Stimulated activated CD4-positive, alpha-beta T cell treated with anti-CD3 and anti-CD28 coated beads, TNF-alpha, amount 100 ng/mL, for 4 hours (primary cell): ENCODE measurements around the gene ZNF536.
"Not testable (repeated sequence)": the region's sequence is repeated elsewhere in the genome, so short reads cannot be mapped to it uniquely, and the experiment has no call there.

ENCODE experiments used
- DNase-seq, 3 experiments: peaks; one replicate each; pipeline ENCODE4 v3.0.0-alpha.2; 2020; ENCODE audit warnings: low read depth in 3 of 3

ZNF536 gene

DNA sequence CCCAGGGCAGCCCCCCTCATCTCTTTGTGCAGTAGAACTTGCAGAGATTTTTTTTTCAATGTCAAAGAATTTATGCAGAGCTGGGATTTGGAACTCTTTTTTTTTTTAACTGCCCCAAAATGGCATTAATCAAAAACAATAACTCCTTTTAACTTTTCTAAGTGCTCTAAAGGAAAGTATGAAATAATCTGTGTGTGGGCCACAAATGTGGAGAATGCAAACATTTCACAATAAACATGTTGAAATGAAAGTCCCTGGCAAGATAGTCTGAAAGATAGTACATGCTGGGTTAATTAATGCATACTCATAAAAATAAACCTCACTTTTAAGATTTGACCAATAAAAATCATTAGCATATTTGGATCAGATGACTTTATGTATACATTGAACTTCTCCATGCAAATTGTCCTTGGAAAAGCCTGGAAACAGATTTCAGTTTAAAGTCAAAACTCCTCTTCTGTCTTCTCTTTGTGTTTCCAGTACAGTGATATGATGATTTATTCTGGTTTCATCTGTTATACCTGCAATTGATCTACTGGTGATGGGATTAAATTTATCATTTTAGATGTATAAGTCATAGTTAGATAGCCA, 30.5 kb upstream of the ZNF536 start:
- DNase-seq, result no peak

DNA sequence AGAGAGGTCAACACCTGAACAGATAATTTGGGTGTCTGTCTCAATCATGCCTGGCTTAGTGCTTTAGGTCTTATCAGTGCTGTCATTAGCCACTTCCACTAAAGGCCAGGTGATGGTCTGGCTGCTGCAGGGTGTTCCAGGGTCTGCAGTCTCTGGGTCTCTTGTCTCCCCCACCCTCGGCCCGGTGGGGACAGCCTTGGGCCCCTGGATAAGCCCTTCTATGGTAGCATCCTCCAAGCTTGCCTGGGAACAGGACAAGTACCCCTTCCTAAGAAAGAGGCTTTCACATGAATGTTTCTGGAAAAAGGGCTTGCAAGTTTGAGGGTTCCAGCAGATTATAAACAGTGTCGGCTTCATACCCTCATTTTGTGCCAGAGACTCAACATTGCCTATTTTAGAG, 29.3 kb upstream of the ZNF536 start:
- no peak for DNase-seq

DNA sequence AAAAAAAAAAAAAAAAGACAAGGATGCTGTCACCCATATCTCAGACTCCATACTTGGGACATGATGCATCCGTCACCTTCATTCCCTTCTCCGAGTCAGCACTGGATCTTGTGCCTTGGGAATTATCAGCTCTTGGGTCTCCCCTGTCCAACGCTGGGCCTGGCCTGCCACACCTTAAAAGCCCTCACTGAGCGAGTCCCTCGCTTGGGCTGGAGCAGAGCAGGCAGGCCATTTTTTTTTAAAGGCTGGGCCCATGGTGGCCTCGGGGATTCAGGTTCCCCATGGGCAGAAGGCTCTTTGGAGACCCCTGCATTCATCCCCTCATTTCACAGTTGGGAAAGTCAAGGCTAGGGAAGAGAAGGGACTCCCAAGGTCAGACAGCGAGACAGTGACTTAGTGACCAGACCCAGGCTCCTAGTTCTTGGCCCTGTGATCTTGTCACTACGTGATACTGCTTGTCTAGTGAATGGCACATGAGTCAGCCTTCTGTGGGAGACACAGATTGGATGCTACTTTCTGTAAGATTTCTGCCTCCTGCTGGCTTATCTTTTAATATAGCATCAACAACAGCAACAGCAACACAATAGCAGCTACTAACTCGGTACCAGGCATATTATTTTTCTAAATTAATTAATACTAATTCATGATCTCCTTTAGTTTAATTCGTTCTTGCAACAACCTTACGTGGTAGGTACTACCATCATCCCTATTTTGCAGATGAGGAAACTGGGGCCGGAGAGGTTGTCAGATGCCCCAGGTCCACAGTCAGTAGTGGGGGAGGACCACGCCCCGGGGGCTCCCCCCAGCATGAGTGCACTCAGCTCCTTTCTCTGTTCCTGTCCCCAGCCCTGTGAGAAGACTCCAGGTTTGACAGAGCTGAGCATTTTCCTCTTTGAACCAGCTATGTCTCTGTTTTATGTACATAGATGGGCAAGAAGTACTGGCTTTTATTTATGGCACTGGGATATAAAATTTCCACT, 27.4 kb upstream of the ZNF536 start:
- no peak for DNase-seq

DNA sequence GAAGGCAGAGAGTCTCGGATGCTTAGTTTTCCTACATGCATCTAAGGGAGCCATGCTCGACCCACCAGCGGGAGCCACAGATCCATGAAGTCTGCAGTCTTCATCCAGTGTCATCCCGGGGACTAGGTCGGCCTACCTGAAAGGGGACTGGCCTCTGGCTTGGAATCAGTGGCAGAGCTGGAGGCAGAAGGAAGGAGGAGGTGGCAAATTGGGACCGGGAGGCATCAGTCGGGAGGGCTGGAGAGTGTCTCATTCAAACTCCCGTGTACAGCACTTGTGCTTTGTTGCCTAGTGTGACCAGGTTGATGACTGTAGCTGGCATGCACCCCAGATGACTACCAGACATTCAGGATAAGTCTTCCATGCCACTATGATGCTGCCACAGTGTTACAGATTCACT, 26.5 kb upstream of the ZNF536 start:
- no peak for DNase-seq

DNA sequence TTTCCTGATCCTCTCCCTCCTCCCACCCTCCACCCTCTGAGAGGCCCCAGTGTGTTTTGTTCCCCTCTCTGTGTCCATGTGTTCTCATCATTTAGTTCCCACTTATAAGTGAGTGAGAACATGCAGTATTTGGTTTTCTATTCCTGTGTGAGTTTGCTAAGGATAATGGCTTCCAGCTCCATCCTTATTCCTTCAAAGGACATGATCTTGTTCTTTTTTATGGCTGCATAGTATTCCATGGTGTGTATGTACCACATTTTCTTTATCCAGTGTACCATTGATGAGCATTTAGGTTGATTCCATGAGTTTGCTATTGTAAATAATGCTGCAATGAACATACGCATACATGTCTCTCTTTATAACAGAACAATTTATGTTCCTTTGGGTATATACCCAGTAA, 25.7 kb upstream of the ZNF536 start:
- DNase-seq, result not testable (repeated sequence)

DNA sequence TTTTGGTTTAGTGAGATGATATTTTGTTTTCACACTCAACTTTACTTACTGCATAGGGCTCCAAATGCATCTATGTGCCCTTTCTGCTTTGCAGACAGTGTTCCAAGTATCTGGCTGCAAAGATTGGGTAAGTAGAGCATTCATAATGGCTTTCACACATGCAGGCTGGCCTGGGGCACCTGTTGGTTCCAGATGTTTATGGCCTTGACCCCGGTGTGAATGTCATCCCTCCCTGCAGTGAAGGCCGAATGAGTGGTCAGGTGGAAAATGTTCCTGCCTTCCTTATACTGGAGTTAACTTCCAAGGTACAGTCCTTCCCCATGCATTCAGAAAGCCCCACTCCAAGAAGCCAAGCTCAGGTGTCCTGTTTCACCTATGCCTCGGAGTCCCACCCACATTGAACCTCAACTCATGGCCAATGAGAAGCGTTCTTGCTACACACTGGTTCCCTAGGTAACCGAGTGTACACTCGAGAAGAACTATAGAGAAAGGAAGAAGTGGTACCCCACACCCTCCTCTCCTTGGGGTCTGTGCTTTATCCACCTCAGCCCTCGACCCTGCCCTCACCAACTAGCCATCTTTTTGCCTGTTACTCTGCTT, 23.0 kb upstream of the ZNF536 start:
- DNase-seq, result no peak

DNA sequence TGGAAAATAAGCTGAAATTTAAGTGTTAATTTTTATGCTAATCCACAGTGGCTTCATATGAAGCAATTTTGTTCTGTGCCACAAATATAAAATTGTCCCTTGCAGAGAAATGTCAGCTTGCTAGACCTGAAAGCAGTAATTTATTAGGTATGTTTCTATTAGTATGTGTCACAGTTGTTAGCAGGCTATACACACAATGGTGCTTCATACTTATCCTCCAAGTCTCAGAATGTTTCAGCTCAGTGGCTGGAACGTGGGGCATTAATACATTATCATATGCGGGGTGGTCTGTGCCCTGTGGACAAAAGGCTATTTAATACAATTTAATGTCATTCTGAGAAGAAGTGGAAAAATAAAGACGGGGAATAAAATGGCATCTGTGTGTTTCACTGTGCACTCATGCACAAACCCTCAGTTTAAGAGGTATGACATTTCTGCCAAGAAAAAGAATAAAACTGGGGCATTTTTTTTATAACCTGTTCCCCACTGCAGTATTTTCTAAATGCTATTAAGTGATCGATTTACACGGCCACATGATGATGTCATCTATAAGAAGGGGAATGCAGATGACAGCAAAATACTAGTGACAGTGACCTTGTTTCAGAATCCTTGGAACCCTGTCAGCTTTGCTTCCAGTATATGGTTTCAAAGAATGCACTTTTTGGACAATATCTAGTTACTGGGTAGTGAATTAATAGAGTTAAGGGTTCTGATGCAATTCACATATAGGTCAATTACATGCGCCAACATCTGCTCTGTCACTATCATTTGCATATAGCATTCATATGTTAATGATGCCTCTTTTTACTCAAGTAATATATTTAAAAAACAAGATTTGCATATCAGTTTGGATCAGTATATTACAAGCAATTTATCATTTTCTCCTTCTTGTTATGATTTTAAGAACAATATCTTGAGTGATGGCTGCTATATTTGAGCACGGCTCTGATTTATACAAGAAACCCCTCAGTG, 21.2 kb upstream of the ZNF536 start:
- no peak for DNase-seq

DNA sequence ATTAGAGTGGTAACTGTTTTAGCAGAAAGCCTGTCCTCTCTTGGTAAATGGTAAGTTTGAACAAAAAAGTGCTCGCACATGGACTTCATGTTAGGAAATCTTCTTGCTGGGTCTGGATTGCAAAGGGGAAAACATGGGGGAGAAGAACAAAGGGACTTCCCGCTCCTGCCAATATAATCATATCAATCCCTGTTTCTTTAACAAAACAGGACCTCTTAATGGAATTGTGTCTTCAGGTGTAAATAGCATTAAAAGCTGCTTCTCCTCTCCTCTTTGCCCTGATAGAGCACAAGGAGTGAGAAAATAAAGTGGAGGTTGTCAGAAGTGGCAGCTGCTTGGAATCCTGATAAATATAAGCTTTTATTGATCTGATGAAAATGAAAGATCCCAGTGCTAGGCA, 20.4 kb upstream of the ZNF536 start:
- no peak for DNase-seq

DNA sequence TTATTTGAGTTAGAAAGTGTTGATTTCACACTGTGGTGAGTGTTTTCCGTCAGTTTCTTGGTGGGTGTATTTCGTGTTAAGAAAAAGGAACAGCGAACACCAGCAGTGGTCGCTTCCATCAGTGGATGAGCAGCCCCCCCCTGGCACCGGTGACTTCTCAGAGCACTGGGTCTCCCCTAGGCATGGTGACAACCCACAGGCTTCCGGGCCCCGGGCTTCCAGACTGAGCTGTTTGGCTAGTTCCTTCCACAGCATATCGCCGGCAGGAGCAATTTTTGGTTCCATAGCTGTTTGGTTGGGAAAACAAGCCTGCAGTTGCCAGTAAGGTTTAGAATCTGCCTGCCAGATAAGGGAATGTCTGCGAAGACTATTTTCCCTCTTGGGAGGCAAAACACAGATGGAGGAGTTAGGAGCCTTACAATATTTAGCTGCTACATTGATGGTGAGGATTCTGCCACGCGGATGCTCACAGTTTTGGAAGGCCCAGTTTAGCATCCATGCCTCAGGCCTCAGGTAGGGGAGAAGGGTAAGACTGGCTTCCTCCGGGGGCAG, 18.7 kb upstream of the ZNF536 start:
- DNase-seq, result no peak

DNA sequence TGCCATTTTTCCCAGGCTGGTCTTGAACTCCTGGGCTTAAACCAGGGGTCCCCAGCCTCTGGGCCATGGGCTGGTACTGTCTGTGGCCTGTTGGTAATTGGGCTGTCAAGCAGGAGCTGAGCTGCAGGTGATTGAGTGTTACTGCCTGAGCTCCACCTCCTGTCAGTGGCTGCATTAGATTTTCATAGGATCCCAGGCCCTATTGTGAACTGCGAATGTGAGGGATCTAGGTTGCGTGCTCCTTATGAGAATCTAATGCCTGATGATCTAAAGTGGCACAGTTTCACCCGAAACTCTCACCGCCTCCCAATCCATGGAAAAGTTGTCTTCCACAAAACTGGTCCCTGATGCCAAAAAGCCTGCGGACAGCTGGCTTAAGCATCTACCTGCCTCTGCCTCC, 16.6 kb upstream of the ZNF536 start:
- no peak for DNase-seq

DNA sequence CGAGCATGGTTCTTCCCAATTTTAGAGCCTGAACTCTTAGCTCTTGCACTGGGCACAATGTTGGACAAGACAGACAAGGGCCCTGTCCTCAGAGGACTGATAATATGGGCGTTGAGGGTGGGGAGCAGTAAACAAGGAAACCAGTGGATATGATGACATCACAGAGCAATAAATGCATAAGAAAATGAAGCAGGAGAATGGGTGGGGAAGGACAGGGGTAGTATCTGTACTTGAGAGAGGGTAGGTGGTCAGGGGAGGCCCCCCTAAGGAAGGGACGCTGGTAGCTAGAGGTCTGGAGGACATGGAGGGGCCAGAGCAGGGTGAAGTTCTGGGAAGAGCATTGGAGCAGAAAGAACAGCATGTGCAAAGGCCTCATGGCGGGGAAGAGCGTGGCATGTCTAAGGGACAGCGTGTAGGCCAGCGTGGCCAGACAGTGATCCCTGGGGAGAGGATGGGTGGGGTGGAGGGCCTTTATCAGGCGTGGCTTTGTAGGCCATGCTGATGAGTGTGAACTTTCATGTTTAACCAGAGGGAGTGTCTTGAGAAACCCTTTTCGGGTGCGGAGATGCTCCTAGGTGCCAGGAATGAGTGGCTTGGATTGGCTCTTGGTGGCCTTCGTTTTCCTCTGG, 15.1 kb upstream of the ZNF536 start:
- DNase-seq, result no peak

DNA sequence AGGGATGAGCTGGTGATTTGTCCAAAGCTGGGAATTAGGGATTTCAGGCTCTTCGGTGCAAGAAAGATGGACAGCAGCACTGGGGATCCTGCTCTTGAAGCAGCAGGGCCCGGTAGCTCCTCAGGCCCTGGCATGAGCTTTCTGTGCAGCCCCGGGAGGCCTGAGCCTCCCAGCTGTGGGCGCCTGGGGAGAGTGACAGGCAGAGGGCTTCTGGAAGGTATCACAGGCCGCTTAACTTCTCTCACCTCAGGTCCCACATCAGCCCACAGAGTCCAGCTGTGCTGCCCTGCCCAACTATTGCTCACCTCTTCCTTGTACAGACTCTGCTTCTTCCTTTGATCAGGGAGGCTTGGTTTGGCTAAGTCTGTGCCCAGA, 14.6 kb upstream of the ZNF536 start:
- no peak for DNase-seq

DNA sequence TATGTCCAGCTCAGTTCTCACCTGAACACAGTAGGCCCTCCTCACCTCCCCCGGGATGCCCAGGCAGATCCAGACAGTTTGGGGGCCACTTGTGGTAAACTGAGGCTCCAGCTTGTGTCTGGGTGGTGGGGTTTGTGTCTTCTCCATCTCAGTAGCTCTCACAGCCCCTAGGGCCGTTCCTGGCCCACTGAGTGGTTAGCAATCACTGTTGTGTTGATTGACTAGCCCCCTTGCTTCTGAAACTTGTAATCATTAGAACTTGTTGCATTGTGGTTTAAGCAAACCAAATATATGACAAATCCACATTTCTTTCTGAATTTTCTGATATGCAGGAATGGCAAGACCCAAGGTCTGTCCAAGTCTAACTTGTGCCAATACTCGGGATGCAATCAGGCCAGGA, 13.9 kb upstream of the ZNF536 start:
- no peak for DNase-seq

DNA sequence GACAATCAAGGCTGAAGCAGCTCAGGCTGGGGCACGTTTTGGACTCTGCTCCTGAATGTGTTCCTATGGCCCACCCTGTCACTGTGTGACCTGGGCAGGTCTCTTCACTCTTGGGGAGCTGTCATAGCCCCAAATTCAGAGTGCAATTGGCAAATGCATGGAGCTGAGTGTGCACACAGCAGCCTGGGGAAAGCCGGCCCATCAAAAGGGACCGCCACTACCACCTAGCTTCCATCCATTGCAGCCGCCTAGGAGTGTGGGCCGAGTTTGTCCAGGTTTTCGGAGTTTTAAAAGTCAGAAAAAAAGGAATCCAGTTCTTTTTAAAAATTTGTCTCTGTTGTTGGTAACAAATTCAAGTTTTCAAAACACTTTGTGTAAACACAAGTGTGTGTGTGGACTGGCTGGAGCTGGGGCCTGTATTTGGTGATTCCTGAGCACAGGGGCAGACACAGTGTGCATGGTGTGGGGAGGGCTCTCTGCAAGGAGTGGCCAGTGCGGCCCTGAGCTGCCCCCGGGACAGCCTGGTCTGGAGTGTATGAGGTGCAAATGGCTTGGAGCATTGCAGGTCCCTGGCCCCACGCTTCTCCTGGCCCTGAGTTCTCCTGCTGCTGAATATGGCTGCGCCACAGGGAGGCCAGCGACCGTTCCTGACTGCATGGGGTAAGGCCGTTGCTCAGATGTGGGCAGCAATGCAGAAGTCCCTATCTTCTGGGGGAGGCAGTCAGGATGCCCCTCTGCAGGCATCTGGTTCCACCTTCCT, 13.2 kb upstream of the ZNF536 start:
- no peak for DNase-seq

DNA sequence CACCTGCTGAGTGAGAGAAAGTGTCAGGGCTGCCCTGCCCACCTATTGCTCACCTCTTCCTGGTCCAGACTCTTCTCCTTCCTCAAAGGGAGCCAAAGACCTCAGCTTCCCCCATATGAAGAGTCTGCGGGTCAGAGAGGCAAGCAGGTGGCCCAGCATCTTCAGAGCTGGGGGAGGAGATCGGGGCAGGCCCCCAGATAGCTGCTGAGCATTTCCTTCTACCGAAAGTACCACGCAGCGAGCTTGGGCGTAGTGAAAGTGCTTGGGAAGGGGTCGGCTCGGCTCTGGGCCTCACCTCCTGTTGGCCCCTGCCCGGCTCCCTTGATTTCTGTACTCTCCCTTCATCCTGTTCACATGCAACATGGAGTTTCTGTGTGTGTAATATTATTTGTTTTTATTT, 12.2 kb upstream of the ZNF536 start:
- no peak for DNase-seq

DNA sequence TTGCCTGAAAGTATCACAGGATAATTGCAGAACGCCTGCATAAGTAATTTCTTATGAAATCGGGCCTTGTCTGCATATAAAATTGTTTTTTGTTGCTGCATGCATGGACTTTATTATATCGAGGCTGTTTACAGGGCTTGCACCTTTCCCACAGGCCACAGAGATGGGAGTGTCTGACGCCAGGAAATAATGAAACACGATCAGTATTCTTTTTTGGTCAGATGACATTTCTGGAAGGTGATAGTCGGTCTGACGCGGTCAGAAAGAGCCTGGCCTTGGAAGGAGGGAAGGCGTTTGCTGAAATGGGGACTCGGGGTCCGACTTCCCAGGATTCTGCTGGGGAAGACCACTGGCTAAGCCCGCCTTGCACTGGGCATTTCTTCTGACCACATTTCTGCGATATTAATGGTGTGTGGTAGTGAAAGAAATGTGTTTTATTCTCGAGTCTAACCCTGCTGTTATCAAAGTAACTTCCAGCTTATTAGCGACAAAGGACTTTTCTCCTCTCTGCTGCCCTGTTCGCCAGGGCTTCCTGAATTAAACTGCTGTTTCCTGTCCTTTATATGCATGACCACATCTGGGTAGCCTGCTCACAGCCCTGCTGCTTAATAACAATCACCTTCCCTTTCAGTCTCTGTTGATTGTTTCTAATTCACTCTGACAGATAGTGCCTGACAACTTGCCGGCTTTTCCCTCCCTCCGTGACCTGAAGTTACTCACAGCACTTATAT, 11.6 kb upstream of the ZNF536 start:
- no peak for DNase-seq

DNA sequence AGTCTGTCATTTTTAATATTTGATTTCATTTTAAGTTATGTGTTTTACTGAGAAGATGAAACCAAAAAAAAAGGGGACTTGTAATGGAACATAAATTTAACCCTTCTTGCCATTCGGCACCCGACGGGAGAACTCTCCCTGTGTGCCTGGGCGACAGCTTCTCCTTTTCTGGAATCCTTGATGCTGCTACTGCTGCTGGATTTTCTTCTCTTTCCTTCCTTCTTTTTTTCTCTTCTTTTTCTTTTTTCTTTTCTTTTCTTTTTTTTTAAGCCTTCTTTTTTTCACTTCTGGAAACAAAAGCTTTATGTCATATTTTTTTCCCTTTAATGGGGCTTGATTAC, 11.1 kb upstream of the ZNF536 start:
- DNase-seq, result no peak

DNA sequence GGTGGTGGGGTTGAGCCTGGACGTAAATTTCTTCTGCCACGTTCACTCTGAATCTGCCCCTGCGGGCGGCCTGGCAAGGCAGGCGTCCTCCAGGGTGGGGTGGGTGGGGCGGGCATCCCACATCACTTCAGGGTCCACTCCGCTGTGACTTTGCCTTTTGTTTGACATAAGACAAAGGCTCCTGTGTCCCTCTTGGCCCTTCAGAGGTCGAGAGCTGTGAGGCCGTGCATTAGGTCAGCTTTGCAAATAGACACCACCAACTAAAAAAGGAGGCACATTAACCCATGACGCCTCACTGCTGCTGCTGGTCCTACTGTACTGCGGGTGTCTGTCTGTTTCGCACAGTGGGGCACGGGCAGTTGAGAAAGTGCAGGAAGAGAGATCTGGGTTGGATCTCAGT, 10.5 kb upstream of the ZNF536 start:
- DNase-seq, result no peak

DNA sequence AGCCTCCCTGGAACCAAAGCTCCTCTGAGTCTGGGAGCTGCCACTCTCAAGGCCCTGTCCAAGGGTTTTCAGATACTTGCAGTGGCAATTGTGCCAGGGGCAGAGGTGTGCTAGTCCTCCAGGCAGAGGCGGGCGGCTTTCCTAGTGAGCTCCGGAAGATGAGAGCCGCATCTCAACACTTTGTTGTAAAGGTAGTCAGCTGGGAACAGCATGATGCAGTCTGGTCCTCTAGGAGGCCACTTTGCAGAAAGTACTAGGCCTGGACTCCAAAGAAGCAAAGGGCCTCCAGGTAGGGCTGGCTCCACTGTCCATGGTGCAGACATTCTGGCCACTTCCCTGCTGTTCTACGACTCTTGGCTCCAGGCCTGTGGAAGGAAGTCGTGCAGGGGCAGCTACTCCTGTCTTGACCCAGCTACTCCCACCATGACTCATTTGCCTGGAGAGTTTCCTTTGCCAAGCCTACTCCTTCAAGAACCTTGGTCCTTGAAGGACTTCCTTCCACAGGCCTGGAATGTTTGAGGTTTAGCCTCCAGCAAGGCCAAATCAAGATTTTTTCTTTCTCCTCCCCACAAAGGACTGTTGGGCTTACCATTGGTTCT, 9.9 kb upstream of the ZNF536 start:
- DNase-seq, result no peak
